ENCODE measurements around the gene ITPKC. TPM values are rescaled to one million over a fixed set of nuclear protein-coding genes. Genes with fewer than 3 reads are reported as not detected.

The ITPKC gene
- total and polyA plus RNA-seq, 8 donors = 10.2 to 25.6 (median 13.7) TPM

- peak overlapping the region; percentile 54 to 58 for H3K4me3 ChIP-seq
- no peaks in the 10 kb centered on the region for H3K9me3 ChIP-seq
- intact Hi-C loops (cut with DNase I) = no loop called here
- ATAC-seq (no peak), DNase-seq (peak in 1 of 4 donors; percentile 10)
- peaks cover 5 to 22% of the 10 kb centered on the region in 2 donors for H3K4me1 ChIP-seq
- H3K36me3 ChIP-seq = peaks cover 0 to 27% of the 10 kb centered on the region in 2 donors
- TF ChIP-seq CTCF (IDR thresholded peaks at IDR 0.05) = no peak
- no peak overlapping the region for H3K27ac ChIP-seq
- no peaks in the 10 kb centered on the region for H3K27me3 ChIP-seq
These were observed 27.9 kb upstream of the ITPKC start for GRCh38 chr19:40688987-40689338.

GRCh38 chr19:40689339-40690049 lies 27.4 kb upstream of the ITPKC start:
- intact Hi-C loops (cut with DNase I) = no loop called here
- H3K9me3 ChIP-seq = no peaks in the 10 kb centered on the region
- H3K4me1 ChIP-seq = peaks cover 5 to 22% of the 10 kb centered on the region in 2 donors
- peak in 2 of 4 donors; percentile 46 to 80 for DNase-seq
- no peak for TF ChIP-seq CTCF (IDR thresholded peaks at IDR 0.05)
- H3K27me3 ChIP-seq = no peaks in the 10 kb centered on the region
- H3K36me3 ChIP-seq = peaks cover 0 to 32% of the 10 kb centered on the region in 2 donors
- peak overlapping the region in 1 of 2 donors; percentile 44 for H3K27ac ChIP-seq
- no peak for ATAC-seq
- peak overlapping the region; percentile 54 to 58 for H3K4me3 ChIP-seq

- DNase-seq = no peak
- TF ChIP-seq CTCF (IDR thresholded peaks at IDR 0.05) = no peak
- Histone ChIP-seq H3K27ac (peak within 1 kb of the TSS; percentile 80 to 84), H3K27me3 (no peaks in the 10 kb centered on the region), H3K4me3 (peak within 1 kb of the TSS; percentile 54 to 58), H3K9me3 (no peaks in the 10 kb centered on the region), H3K4me1 (peaks cover 5 to 22% of the 10 kb centered on the region in 2 donors), H3K36me3 (peaks cover 0 to 38% of the 10 kb centered on the region in 2 donors)
- intact Hi-C loops (cut with DNase I) = no loop called here
- ATAC-seq = no peak
These were observed 26.7 kb upstream of the ITPKC start, which contains the start of gene NUMBL for GRCh38 chr19:40690050-40690692. Gene NUMBL, minus strand, starts transcription at chr19:40690651. Its CDS starts 168 bp downstream, at chr19:40690483.

DNA sequence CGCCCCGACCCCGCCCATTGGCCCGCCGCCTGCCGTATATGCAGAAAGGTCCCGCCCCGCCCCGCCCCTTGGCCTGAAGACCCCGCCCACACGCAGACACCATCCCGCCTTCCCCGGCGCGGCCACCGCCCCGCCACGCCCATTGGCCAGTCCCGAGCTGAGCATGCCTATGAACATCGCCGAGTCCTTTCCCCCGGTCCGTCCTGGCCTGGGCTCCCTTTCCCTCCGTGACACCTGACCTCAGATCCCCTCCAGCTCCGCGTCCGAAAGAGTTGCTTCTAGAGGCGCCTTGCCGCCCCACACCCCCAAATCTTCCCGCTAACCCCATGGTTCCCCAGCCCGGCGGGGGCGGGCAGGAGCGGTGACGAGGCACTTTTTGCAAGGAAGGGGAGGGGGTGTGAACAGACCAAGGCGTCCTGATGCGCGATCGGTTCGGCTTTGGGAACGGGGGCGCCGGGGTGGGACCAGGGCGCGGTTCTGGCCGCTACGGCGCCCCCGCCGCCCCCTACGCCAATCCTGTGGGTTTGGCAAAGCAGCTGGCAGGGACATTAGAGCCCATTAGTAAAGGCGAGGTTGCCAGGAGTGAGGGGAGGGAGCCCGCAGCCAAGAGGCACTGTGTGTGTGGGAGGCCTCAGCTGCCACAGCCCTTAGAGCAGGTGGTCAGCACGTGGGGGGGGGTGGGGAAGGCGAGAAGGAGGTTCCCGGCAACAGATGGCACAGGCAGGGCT lies 26.1 kb upstream of the ITPKC start:
- intact Hi-C loops (cut with DNase I) = no loop called here
- peaks cover 5 to 22% of the 10 kb centered on the region in 2 donors for H3K4me1 ChIP-seq
- peak; percentile 95 for ATAC-seq

More for the DNA sequence above, 26.1 kb upstream of the ITPKC start:
- peak; percentile 85 to 98 (median 94) for DNase-seq
- H3K36me3 ChIP-seq = peaks cover 0 to 38% of the 10 kb centered on the region in 2 donors
- H3K9me3 ChIP-seq = no peaks in the 10 kb centered on the region
- H3K27ac ChIP-seq = peak overlapping the region; percentile 80 to 84
- TF ChIP-seq CTCF (IDR thresholded peaks at IDR 0.05) = no peak
- H3K27me3 ChIP-seq = no peaks in the 10 kb centered on the region
- H3K4me3 ChIP-seq = peak overlapping the region; percentile 54 to 58

Measured in left lung (tissue), 10 donors.